Mesenchymal stem cell (in vitro differentiated cells and primary cell): ENCODE data around the gene DNAH5.

Source experiments
- DNase-seq: peaks from one replicate; pipeline ENCODE4 v3.0.0-alpha.2; 2013
- H2AFZ ChIP-seq: one replicate; pipeline ENCODE4 v1.6.1; 2013; ENCODE audit warnings: low read depth, mild to moderate bottlenecking, control low read depth, inconsistent platforms, low read length, moderate library complexity
- H2AK5ac ChIP-seq: 2 replicates; pipeline ENCODE4 v1.6.1; 2013; ENCODE audit warnings: low read length, moderate library complexity, mild to moderate bottlenecking, inconsistent platforms; ENCODE audit not compliant: severe bottlenecking
- H2BK120ac ChIP-seq: one replicate; pipeline ENCODE4 v1.6.1; 2013; ENCODE audit warnings: low read depth, mild to moderate bottlenecking, inconsistent platforms, low read length, moderate library complexity
- H2BK12ac ChIP-seq, 2 experiments: one replicate each; pipeline ENCODE4 v1.6.1; 2013; ENCODE audit warnings: inconsistent platforms in 2 of 2, low read length in 2 of 2, mild to moderate bottlenecking in 2 of 2, moderate library complexity in 2 of 2, control low read depth in 1 of 2
- H2BK15ac ChIP-seq: one replicate; pipeline ENCODE4 v1.6.1; 2013; ENCODE audit warnings: mild to moderate bottlenecking, low read depth, inconsistent platforms; ENCODE audit not compliant: poor library complexity, severe bottlenecking
- H2BK5ac ChIP-seq: 2 replicates; pipeline ENCODE4 v1.6.1; 2013; ENCODE audit warnings: low read depth, mild to moderate bottlenecking, low read length, control low read depth, inconsistent platforms; ENCODE audit not compliant: poor library complexity, severe bottlenecking
- H3K14ac ChIP-seq, 2 experiments: one replicate each; pipeline ENCODE4 v1.6.1; 2013; ENCODE audit warnings: inconsistent platforms in 2 of 2, low read length in 2 of 2, control low read depth in 1 of 2, mild to moderate bottlenecking in 1 of 2, moderate library complexity in 1 of 2
- H3K18ac ChIP-seq, 2 experiments: one replicate each; pipeline ENCODE4 v1.6.1; 2013; ENCODE audit warnings: inconsistent platforms in 2 of 2, low read length in 2 of 2, control low read depth in 1 of 2, low read depth in 1 of 2, mild to moderate bottlenecking in 1 of 2
- H3K23ac ChIP-seq, 2 experiments: one replicate each; pipeline ENCODE4 v1.6.1; 2013; ENCODE audit warnings: inconsistent platforms in 2 of 2, low read length in 2 of 2, mild to moderate bottlenecking in 2 of 2, moderate library complexity in 2 of 2, control low read depth in 1 of 2
- H3K27ac ChIP-seq: 2 replicates; pipeline ENCODE4 v1.5.1; 2013; ENCODE audit warnings: mild to moderate bottlenecking, moderate library complexity, low read length, control low read depth, inconsistent platforms; ENCODE audit not compliant: poor library complexity, severe bottlenecking
- H3K27me3 ChIP-seq, 2 experiments: 2 replicates each; pipeline versions ENCODE4 v1.6.1 to v1.7.0; 2013; ENCODE audit warnings: low read length in 2 of 2, mild to moderate bottlenecking in 2 of 2, moderate library complexity in 2 of 2, control low read depth in 1 of 2, inconsistent platforms in 1 of 2; ENCODE audit not compliant: control insufficient read depth in 1 of 2, insufficient read depth in 1 of 2
- H3K36me3 ChIP-seq, 2 experiments: 2 replicates each; pipeline versions ENCODE4 v1.6.1 to v1.7.0; 2013; ENCODE audit warnings: low read length in 2 of 2, control low read depth in 1 of 2, inconsistent platforms in 1 of 2, low read depth in 1 of 2, mild to moderate bottlenecking in 1 of 2; ENCODE audit not compliant: insufficient read depth in 2 of 2, control insufficient read depth in 1 of 2
- H3K4ac ChIP-seq, 2 experiments: one replicate each; pipeline ENCODE4 v1.6.1; 2013; ENCODE audit warnings: inconsistent platforms in 2 of 2, low read length in 2 of 2, mild to moderate bottlenecking in 2 of 2, moderate library complexity in 2 of 2, control low read depth in 1 of 2, low read depth in 1 of 2
- H3K4me1 ChIP-seq: 2 replicates; pipeline ENCODE4 v1.6.1; 2013; ENCODE audit warnings: low read depth, low read length, control low read depth; ENCODE audit not compliant: control insufficient read depth, insufficient read depth
- H3K4me2 ChIP-seq: 2 replicates; pipeline ENCODE4 v1.6.1; 2013; ENCODE audit warnings: low read length, mild to moderate bottlenecking, inconsistent platforms; ENCODE audit not compliant: poor library complexity, severe bottlenecking
- H3K4me3 ChIP-seq, 2 experiments: 2 replicates each; pipeline versions ENCODE4 v1.5.1 to v1.7.0; 2013; ENCODE audit warnings: low read length in 2 of 2, mild to moderate bottlenecking in 2 of 2, control low read depth in 1 of 2, low read depth in 1 of 2; ENCODE audit not compliant: insufficient read depth in 1 of 2
- H3K79me1 ChIP-seq: replicated peaks from 2 replicates; pipeline ENCODE4 v1.6.1; 2013; ENCODE audit warnings: mild to moderate bottlenecking, control low read depth, low read length, inconsistent platforms; ENCODE audit not compliant: poor library complexity, severe bottlenecking
- H3K9ac ChIP-seq: 2 replicates; pipeline ENCODE4 v1.7.0; 2013; ENCODE audit warnings: mild to moderate bottlenecking, low read length, moderate library complexity
- H3K9me3 ChIP-seq: 2 replicates; pipeline ENCODE4 v1.7.0; 2013; ENCODE audit warnings: mild to moderate bottlenecking, low read length; ENCODE audit not compliant: control insufficient read depth
- H4K8ac ChIP-seq: one replicate; pipeline ENCODE4 v1.6.1; 2013; ENCODE audit warnings: inconsistent platforms, mild to moderate bottlenecking, low read length, moderate library complexity
- H4K91ac ChIP-seq: one replicate; pipeline ENCODE4 v1.6.1; 2013; ENCODE audit warnings: mild to moderate bottlenecking, low read length, inconsistent platforms
- WGBS: methylation state at CpG from one replicate; pipeline ENCODE4 v1.1.7; 2013; ENCODE audit warnings: mixed read lengths; 5-methylcytosine and 5-hydroxymethylcytosine counted together

Gene DNAH5

DNA sequence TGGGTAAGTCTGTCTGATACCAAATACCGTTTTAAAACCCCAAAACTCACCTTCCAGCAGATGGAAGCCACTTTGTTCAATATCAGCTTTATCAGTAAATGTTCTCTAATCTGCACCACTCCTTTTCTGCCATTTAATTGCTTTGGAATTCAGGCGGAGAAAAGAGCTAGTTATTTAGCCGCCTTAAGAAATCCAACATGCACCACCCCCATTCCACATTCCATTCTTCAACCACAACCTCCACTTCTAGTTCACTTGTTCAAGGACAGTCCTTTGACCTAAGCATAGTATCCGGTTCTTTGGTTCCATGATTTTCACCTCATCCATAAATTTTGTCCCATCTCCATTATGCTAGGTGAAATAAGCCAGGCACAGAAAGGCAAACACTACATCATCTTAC, 240.1 kb downstream of the DNAH5 start:
- no peak overlapping the region for H2BK5ac ChIP-seq
- WGBS, result 63% methylated on average over 4 of the region's 4 CpGs

GRCh38 chr5:13700626-13701025, 243.9 kb downstream of the DNAH5 start:
- DNase-seq, result no peak
- no peak overlapping the region for H4K8ac ChIP-seq
- no peak overlapping the region for H3K27ac ChIP-seq
- no peaks in the 10 kb centered on the region for H3K36me3 ChIP-seq
- no peak overlapping the region for H2BK15ac ChIP-seq
- H2AFZ ChIP-seq, result no peak overlapping the region
- H3K18ac ChIP-seq, result no peak overlapping the region
- no peaks in the 10 kb centered on the region for H3K27me3 ChIP-seq
- H3K9ac ChIP-seq, result no peak overlapping the region
- no peak overlapping the region for H3K4me3 ChIP-seq
- H2AK5ac ChIP-seq, result no peak overlapping the region
- H2BK120ac ChIP-seq, result no peak overlapping the region
- H2BK5ac ChIP-seq, result no peak overlapping the region
- H2BK12ac ChIP-seq, result no peak overlapping the region
- H3K23ac ChIP-seq, result no peak overlapping the region
- H3K4ac ChIP-seq, result no peak overlapping the region
- H3K4me2 ChIP-seq, result no peak overlapping the region
- H3K9me3 ChIP-seq, result peaks cover 2% of the 10 kb centered on the region
- no peak overlapping the region for H3K14ac ChIP-seq
- peaks cover 4% of the 10 kb centered on the region for H3K4me1 ChIP-seq
- 75% methylated on average over 3 of the region's 6 CpGs for WGBS
- no peaks in the 10 kb centered on the region for H3K79me1 ChIP-seq
- H4K91ac ChIP-seq, result no peak overlapping the region

More for the DNA sequence above, 240.1 kb downstream of the DNAH5 start:
- H2BK12ac ChIP-seq, result no peak overlapping the region
- H3K4me1 ChIP-seq, result no peaks in the 10 kb centered on the region
- DNase-seq, result no peak
- no peak overlapping the region for H3K23ac ChIP-seq
- H3K18ac ChIP-seq, result no peak overlapping the region
- no peak overlapping the region for H4K8ac ChIP-seq
- H3K79me1 ChIP-seq, result no peaks in the 10 kb centered on the region
- H3K27ac ChIP-seq, result no peak overlapping the region
- no peak overlapping the region for H2BK15ac ChIP-seq
- no peak overlapping the region for H3K4me2 ChIP-seq
- no peaks in the 10 kb centered on the region for H3K9me3 ChIP-seq
- no peaks in the 10 kb centered on the region for H3K36me3 ChIP-seq
- H3K14ac ChIP-seq, result no peak overlapping the region
- no peak overlapping the region for H2AK5ac ChIP-seq
- no peak overlapping the region for H2BK120ac ChIP-seq
- H2AFZ ChIP-seq, result no peak overlapping the region
- H3K4ac ChIP-seq, result no peak overlapping the region
- H3K27me3 ChIP-seq, result no peaks in the 10 kb centered on the region
- no peak overlapping the region for H4K91ac ChIP-seq
- no peak overlapping the region for H3K4me3 ChIP-seq
- H3K9ac ChIP-seq, result no peak overlapping the region

DNA sequence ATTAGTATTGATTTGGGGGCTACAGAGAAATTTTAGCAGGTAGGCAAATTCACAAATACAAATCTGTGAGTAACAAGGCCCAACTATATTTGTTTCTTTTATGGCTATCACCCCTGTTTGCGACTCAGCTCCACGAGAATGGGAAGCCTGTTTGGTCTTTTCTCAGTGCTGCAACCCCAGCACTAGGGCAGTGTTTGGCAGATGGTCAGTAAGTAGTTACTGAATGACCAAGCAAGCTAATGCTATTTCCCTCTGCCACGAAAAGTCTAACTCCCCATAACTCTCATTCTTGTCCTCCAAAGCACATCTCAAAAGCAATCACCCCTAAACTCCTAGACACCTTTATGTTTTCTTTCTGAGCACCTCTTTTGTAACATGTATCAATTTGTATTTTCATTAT, 245.6 kb downstream of the DNAH5 start:
- 40% methylated on average over 3 of the region's 3 CpGs for WGBS
- H3K9me3 ChIP-seq, result peaks cover 2% of the 10 kb centered on the region
- H3K4me1 ChIP-seq, result peaks cover 5% of the 10 kb centered on the region
- no peak overlapping the region for H2BK120ac ChIP-seq
- no peak overlapping the region for H4K8ac ChIP-seq
- H3K4me2 ChIP-seq, result no peak overlapping the region
- no peaks in the 10 kb centered on the region for H3K27me3 ChIP-seq
- no peak overlapping the region for H3K18ac ChIP-seq
- no peak overlapping the region for H3K4me3 ChIP-seq
- H3K9ac ChIP-seq, result no peak overlapping the region
- H3K23ac ChIP-seq, result no peak overlapping the region
- H3K36me3 ChIP-seq, result no peaks in the 10 kb centered on the region
- H3K4ac ChIP-seq, result no peak overlapping the region
- H2AK5ac ChIP-seq, result no peak overlapping the region
- no peak overlapping the region for H2BK12ac ChIP-seq
- no peak for DNase-seq
- H3K79me1 ChIP-seq, result no peaks in the 10 kb centered on the region
- no peak overlapping the region for H3K27ac ChIP-seq
- no peak overlapping the region for H3K14ac ChIP-seq
- no peak overlapping the region for H4K91ac ChIP-seq
- no peak overlapping the region for H2AFZ ChIP-seq
- no peak overlapping the region for H2BK5ac ChIP-seq
- no peak overlapping the region for H2BK15ac ChIP-seq

DNA sequence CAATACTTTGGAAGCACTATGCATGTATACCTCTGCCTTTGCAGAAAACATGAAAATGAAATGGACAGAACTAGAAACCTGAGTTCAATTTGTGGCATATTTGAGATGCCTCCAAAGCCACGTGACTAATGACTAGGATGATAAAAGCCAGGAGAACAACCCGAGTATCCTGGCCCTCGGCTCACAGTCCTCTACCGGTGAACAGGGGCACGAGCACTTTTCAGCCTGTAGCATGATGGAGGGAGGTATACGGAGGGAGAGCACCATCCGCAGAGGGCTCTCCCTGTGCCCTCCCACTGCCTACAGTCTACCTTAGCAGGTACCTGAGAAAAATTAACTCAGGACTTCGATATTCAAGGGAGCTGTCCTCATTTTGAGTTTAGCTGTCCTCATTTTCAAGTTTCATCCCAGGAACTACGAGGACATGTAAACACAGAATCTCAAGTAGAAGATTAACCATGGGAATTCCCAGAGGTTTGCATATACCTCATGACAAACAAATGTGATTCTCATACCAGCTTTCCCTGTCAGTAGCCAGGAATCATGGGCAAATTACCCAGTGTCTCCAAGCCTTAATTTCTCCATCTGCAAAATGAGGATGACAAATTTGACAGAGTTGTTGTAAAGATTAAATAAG, 249.3 kb downstream of the DNAH5 start:
- H3K9me3 ChIP-seq, result peaks cover 2% of the 10 kb centered on the region
- H3K4me2 ChIP-seq, result peak overlapping the region; percentile 24
- peak overlapping the region; percentile 11 for H3K27ac ChIP-seq
- H3K4ac ChIP-seq, result no peak overlapping the region
- no peak overlapping the region for H3K14ac ChIP-seq
- H2BK12ac ChIP-seq, result no peak overlapping the region
- no peak overlapping the region for H2AK5ac ChIP-seq
- H3K27me3 ChIP-seq, result no peaks in the 10 kb centered on the region
- peak; percentile 6 for DNase-seq
- no peak overlapping the region for H2BK15ac ChIP-seq
- H3K23ac ChIP-seq, result no peak overlapping the region
- H2BK5ac ChIP-seq, result no peak overlapping the region
- H3K18ac ChIP-seq, result no peak overlapping the region
- H3K4me1 ChIP-seq, result peaks cover 5% of the 10 kb centered on the region
- H2BK120ac ChIP-seq, result no peak overlapping the region
- WGBS, result 53% methylated on average over 9 of the region's 9 CpGs
- H4K8ac ChIP-seq, result no peak overlapping the region
- no peak overlapping the region for H4K91ac ChIP-seq
- H3K9ac ChIP-seq, result no peak overlapping the region
- H2AFZ ChIP-seq, result no peak overlapping the region
- H3K79me1 ChIP-seq, result no peaks in the 10 kb centered on the region
- no peak overlapping the region for H3K4me3 ChIP-seq
- H3K36me3 ChIP-seq, result no peaks in the 10 kb centered on the region
